Pancreas (tissue), 10 donors: ENCODE results near the gene PTPN23. TPM values are rescaled to one million over a fixed set of nuclear protein-coding genes. Genes with fewer than 3 reads are reported as not detected.
"Not testable (repeated sequence)": the region's sequence is repeated elsewhere in the genome, so short reads cannot be mapped to it uniquely, and the experiment has no call there.

Experiments
- ATAC-seq, 4 donors: fragments of 200-7000 bp; cut with Tn5 transposase; one replicate each; pipeline versions ENCODE4 v1.8.0 to v1.9.1; 2020; ENCODE audit warnings: mild to moderate bottlenecking in 4 of 4, moderate library complexity in 4 of 4
- DNase-seq, 6 donors: peaks; one replicate each; pipeline ENCODE4 v3.0.0-alpha.2; 2020
- FAIRE-seq: peaks from 2 replicates; lab custom pipeline; 2012; peaks lifted over from hg19 to GRCh38; lab: Jason Lieb, UNC
- H3K27ac ChIP-seq, 4 donors: fragments of 200-600 bp; sonication (generic); 1 replicate in 3 of 4; 2 replicates in 1 of 4; pipeline versions ENCODE4 v1.5.0 to v1.8.0; 2020
- H3K27me3 ChIP-seq, 4 donors: fragments of 200-600 bp; one replicate each; pipeline ENCODE4 v1.8.0; 2021
- H3K36me3 ChIP-seq, 3 donors: fragments of 200-600 bp; sonication (generic) in 1 of 3; one replicate each; pipeline versions ENCODE4 v1.5.0 to v1.8.0; 2020 to 2021
- H3K4me1 ChIP-seq, 3 donors: fragments of 200-600 bp; one replicate each; pipeline ENCODE4 v1.8.0; 2021
- H3K4me3 ChIP-seq, 4 donors: fragments of 200-600 bp; sonication (generic) in 2 of 4; one replicate each; pipeline versions ENCODE4 v1.5.0 to v1.8.0; 2020 to 2021
- H3K9me3 ChIP-seq, 4 donors: fragments of 200-600 bp; one replicate each; pipeline ENCODE4 v1.8.0; 2021
- WGBS, 2 donors: extraction: QIAGEN DNeasy Blood & Tissue Kit; methylation state at CpG; one replicate each; pipeline ENCODE4 v1.1.7; 2013; 5-methylcytosine and 5-hydroxymethylcytosine counted together
- intact Hi-C, 3 donors: fragments of 100-400 bp; cut with DNase I; formaldehyde crosslinking; loops; one replicate each; pipeline versions ENCODE4 v1.11.1 to v1.14.2; 2022
- polyA plus RNA-seq, 2 donors: library from polyadenylated mRNA; stranded (reverse); fragments of 200-250 nt; gene quantifications; one replicate each; pipeline ENCODE4 v1.2.3, GENCODE V29; 2013
- total RNA-seq, 6 donors: library from RNA; stranded (reverse); fragmentation: NEBNext Ultra II Directional in 4 of 6; extraction: Animal tissue kit (Norgen Biotek cat#: 25700) in 4 of 6; gene quantifications; one replicate each; pipeline versions ENCODE4 v1.2.1 to v1.2.4, GENCODE V29; 2021 to 2023
- TF ChIP-seq, protein P1 (sequence below), 4 donors: fragments of 200-600 bp; sonication (generic) in 3 of 4; IDR thresholded peaks; one replicate each; pipeline versions ENCODE4 v1.5.0 to v1.8.0; 2021; ENCODE audit warnings: antibody characterized with exemption in 4 of 4
- donor health status: healthy with polysubstance abuse.
- donor health status: DM: no; HTN: no; CAD: no; lungs with moderate emphysema.
- donor health status: DM: no; HTN: no; CAD: no.
- donor health status: control.
- donor health status: control.
- donor health status: Bipolar disorder and iron deficiency.
- donor health status: DM: yes; HTN: yes; CAD: no.
- donor health status: DM: no; HTN: no; CAD: no.
- donor health status: DM: no; HTN: no; CAD: no.
- donor health status: DM: yes; HTN: yes; CAD: no.

Gene PTPN23
- total and polyA plus RNA-seq, 8 donors = 14.2 to 40.8 (median 21.1) TPM

DNA sequence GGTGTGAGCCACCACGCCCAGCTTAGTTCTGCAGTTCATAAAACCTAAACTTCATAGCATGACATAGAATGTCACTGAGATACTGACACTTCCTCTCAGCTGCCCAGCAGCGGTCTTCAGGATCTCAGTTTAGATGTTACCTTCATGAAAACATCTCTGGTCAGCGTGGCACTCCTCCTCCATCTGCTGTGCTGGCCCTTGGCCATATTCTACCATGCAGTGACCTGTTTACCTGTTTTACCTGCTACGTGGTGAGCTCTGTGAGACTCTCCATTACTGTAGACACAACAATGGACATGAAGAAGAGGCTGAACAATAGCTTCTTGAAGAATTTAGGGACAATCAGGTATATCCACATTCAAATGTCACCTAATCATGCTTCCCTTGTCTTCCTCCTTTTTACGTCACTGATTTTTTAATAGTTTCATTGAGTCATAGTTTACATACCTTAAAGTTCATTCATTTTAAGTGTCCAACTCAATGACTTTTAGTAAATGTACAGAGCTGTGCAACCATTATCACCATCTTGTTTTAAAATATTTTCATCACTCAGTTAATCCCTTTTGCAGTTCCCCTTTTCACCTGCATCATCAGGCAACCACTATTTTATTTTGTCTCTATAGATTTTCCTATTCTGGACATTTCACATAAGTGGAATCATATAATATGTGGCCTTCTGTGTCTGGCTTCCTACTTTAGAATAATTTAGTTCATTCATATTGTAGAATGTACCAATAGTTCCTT lies 32.2 kb upstream of the PTPN23 start:
- intact Hi-C loops = no loop called here
- TF ChIP-seq, protein P1, sequence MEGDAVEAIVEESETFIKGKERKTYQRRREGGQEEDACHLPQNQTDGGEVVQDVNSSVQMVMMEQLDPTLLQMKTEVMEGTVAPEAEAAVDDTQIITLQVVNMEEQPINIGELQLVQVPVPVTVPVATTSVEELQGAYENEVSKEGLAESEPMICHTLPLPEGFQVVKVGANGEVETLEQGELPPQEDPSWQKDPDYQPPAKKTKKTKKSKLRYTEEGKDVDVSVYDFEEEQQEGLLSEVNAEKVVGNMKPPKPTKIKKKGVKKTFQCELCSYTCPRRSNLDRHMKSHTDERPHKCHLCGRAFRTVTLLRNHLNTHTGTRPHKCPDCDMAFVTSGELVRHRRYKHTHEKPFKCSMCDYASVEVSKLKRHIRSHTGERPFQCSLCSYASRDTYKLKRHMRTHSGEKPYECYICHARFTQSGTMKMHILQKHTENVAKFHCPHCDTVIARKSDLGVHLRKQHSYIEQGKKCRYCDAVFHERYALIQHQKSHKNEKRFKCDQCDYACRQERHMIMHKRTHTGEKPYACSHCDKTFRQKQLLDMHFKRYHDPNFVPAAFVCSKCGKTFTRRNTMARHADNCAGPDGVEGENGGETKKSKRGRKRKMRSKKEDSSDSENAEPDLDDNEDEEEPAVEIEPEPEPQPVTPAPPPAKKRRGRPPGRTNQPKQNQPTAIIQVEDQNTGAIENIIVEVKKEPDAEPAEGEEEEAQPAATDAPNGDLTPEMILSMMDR (IDR thresholded peaks at IDR 0.05) = no peak
- Histone ChIP-seq H3K4me1 (no peaks in the 10 kb centered on the region), H3K4me3 (no peak overlapping the region), H3K36me3 (peaks cover 0 to 11% (median 0%) of the 10 kb centered on the region in 3 donors), H3K9me3 (no peaks in the 10 kb centered on the region), H3K27me3 (no peaks in the 10 kb centered on the region), H3K27ac (no peak overlapping the region)
- DNase-seq = no peak
- FAIRE-seq = no peak
- 79 to 85% methylated on average over 5 of the region's 5 CpGs for WGBS, 2 donors
- no peak for ATAC-seq

- no peak for FAIRE-seq
- no peaks in the 10 kb centered on the region for H3K9me3 ChIP-seq
- no peak overlapping the region for H3K4me3 ChIP-seq
- intact Hi-C loops = no loop called here
- no peak for DNase-seq
- H3K36me3 ChIP-seq = no peaks in the 10 kb centered on the region
- no peaks in the 10 kb centered on the region for H3K4me1 ChIP-seq
- 79 to 81% methylated on average over 3 of the region's 3 CpGs for WGBS, 2 donors
- ATAC-seq = no peak
- H3K27ac ChIP-seq = no peak overlapping the region
- TF ChIP-seq, protein P1 (IDR thresholded peaks at IDR 0.05) = no peak
- no peaks in the 10 kb centered on the region for H3K27me3 ChIP-seq
Observed at GRCh38 chr3:47355010-47355409, 25.8 kb upstream of the PTPN23 start.

GRCh38 chr3:47356201-47356600 lies 24.6 kb upstream of the PTPN23 start:
- Histone ChIP-seq H3K9me3 (no peaks in the 10 kb centered on the region), H3K36me3 (no peaks in the 10 kb centered on the region), H3K27me3 (no peaks in the 10 kb centered on the region), H3K27ac (no peak overlapping the region), H3K4me1 (no peaks in the 10 kb centered on the region), H3K4me3 (no peak overlapping the region)
- TF ChIP-seq, protein P1 (IDR thresholded peaks at IDR 0.05) = no peak
- no peak for FAIRE-seq
- intact Hi-C loops = no loop called here
- DNase-seq = no peak
- ATAC-seq = no peak
- WGBS, 2 donors = 91% methylated on average over 31 of the region's 31 CpGs

DNA sequence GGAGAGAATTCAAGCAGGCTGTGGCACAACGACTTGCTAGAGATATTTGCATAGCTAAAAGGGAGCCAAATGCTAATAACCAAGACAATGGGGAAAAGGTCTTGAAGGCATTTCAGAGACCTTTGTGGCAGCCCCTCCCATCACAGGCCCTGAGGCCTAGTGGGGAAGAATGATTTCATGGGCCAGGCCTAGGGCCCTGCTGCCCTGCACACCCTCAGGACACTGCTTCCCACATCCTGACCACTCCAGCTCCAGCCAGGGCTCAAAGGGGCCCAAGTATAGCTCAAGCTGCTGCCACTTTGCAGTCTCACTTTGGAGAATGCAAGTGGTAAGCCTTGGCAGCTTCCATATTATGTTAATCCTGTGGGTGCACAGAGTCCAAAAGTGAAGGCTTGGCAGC lies 21.5 kb upstream of the PTPN23 start:
- 71 to 75% methylated on average over 1 of the region's 1 CpG for WGBS, 2 donors
- H3K36me3 ChIP-seq = no peaks in the 10 kb centered on the region
- no peak for ATAC-seq
- H3K27me3 ChIP-seq = no peaks in the 10 kb centered on the region
- FAIRE-seq = no peak
- intact Hi-C loops = no loop called here
- H3K4me1 ChIP-seq = no peaks in the 10 kb centered on the region
- TF ChIP-seq, protein P1 (IDR thresholded peaks at IDR 0.05) = no peak
- no peak for DNase-seq
- H3K9me3 ChIP-seq = no peaks in the 10 kb centered on the region
- no peak overlapping the region for H3K27ac ChIP-seq
- no peak overlapping the region for H3K4me3 ChIP-seq

DNA sequence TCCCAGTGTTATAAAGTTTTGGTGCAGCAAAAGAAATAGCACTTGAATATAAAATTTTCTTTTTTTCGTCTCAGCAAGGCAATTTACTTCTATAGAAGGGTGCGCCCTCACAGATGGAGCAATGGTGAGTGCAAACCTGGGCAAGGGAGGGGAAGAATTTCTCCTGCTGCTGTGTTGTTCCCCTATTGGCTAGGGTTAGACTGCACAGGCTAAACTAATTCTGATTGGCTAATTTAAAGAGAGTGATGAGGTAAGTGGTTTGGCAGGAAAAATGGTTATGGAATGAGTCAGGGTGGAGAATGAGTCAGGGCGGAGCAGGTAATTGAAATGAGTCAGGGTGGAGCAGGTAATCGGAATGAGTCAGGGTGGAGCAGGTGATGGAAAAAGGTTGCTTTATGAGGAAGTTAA lies 20.7 kb upstream of the PTPN23 start:
- DNase-seq, FAIRE-seq, ATAC-seq, H3K27ac ChIP-seq, intact Hi-C loops, H3K9me3 ChIP-seq, H3K36me3 ChIP-seq, H3K27me3 ChIP-seq, H3K4me3 ChIP-seq, H3K4me1 ChIP-seq: not testable (repeated sequence)
- WGBS, 2 donors = 91 to 94% methylated on average over 4 of the region's 4 CpGs
